ENCODE data around the gene ALPK1. TPM values are rescaled to one million over a fixed set of nuclear protein-coding genes. Genes with fewer than 3 reads are reported as not detected.

ALPK1 gene
- total and polyA plus RNA-seq, 2 donors (not counting 1 experiment from before 2014, with no cell fraction given) = 5.5 to 27.2 TPM

DNA sequence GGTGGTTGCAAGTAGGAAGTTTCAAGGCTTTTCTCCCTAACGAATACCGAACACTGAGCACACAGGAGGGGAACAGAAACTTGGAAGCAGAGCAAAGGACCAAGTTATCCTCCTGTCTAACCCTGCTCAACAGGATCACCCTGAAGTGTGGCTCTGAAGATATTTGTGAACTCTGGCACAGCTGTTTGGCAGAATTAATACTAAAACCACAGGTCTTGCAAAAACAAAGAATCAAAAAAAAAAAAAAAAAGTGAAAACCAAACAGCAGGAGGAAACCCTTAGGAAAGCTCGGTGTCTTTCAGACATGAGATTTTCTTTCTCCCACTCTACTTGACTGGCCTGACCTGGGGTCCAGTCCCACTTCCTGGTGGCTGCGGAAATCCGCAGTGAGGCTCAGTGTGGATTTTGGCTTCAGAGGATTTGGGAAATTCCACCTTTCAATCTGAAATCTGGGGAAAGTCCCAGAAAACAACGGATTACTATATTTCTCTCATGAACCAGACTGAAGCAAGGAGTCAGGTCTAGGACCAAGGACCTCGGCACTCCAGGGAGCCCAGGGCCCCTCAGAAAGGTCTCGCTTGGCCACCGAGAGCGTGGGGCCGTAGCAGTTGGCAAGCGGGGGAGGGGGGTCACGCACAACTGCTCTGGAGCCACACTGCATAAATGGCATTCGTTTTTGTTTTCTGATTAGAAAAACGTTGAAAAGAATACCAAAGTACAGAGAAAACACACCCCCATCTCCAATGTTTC lies 12.3 kb upstream of the ALPK1 start:
- TF ChIP-seq, protein P1, sequence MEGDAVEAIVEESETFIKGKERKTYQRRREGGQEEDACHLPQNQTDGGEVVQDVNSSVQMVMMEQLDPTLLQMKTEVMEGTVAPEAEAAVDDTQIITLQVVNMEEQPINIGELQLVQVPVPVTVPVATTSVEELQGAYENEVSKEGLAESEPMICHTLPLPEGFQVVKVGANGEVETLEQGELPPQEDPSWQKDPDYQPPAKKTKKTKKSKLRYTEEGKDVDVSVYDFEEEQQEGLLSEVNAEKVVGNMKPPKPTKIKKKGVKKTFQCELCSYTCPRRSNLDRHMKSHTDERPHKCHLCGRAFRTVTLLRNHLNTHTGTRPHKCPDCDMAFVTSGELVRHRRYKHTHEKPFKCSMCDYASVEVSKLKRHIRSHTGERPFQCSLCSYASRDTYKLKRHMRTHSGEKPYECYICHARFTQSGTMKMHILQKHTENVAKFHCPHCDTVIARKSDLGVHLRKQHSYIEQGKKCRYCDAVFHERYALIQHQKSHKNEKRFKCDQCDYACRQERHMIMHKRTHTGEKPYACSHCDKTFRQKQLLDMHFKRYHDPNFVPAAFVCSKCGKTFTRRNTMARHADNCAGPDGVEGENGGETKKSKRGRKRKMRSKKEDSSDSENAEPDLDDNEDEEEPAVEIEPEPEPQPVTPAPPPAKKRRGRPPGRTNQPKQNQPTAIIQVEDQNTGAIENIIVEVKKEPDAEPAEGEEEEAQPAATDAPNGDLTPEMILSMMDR (IDR thresholded peaks at IDR 0.05) = no peak
- no peak for TF ChIP-seq EZH2 (IDR thresholded peaks at IDR 0.05; ENCODE audit: borderline replicate concordance, insufficient read depth, low read depth, low read length, poor library complexity, severe bottlenecking)
- Mint-ChIP-seq H3K4me3 (peak overlapping the region; percentile 97), H3K27ac (peak overlapping the region; percentile 94), H3K4me1 (peaks cover 84% of the 10 kb centered on the region), H3K9me3 (ENCODE audit: insufficient read depth) (peaks cover 3% of the 10 kb centered on the region), H3K27me3 (no peaks in the 10 kb centered on the region)
- 0% methylated on average over 9 of the region's 15 CpGs for whole genome bisulfite sequencing (ENCODE audit: insufficient coverage)
- intact Hi-C loops (cut with micrococcal nuclease) = loop anchor here (1.0 to 10.0 kb wide), 5 partner anchors 27 to 1280 kb away; partner anchors contain the start of genes AP1AR, LARP7 and ZGRF1
- Histone ChIP-seq H3K9me3 (ENCODE audit: control extremely low read depth in 1 of 3, control insufficient read depth in 2 of 3, insufficient read depth in 1 of 3, low read length in 2 of 3) (peaks cover 2 to 11% (median 5%) of the 10 kb centered on the region in 3 donors), H3K4me1 (ENCODE audit: control insufficient read depth in 2 of 2, insufficient read depth in 2 of 2, low read length in 2 of 2) (peaks cover 67 to 75% of the 10 kb centered on the region in 2 donors), H3K27me3 (replicated peaks in 1 of 4; ENCODE audit: control extremely low read depth in 1 of 4, control insufficient read depth in 3 of 4, insufficient read depth in 4 of 4, low read length in 3 of 4) (no peaks in the 10 kb centered on the region), H2AFZ (ENCODE audit: insufficient read depth, low read depth, low read length, poor library complexity, severe bottlenecking) (peak overlapping the region; percentile 90), H3K4me3 (ENCODE audit: control extremely low read depth in 1 of 5, extremely low read depth in 1 of 5, insufficient read depth in 1 of 5, low read depth in 2 of 5, low read length in 4 of 5) (peak overlapping the region; percentile 78 to 95 (median 89)), H3K4me2 (replicated peaks; ENCODE audit: low read depth, low read length, poor library complexity, severe bottlenecking) (peak overlapping the region; percentile 91), H3K9ac (ENCODE audit: low read length) (peak overlapping the region; percentile 90), H4K20me1 (ENCODE audit: control insufficient read depth, insufficient read depth, low read length, poor library complexity, severe bottlenecking) (no peaks in the 10 kb centered on the region), H3K79me2 (ENCODE audit: control insufficient read depth, insufficient read depth, low read length) (peaks cover 70% of the 10 kb centered on the region), H3K27ac (ENCODE audit: low read length in 2 of 2) (peak overlapping the region; percentile 86 to 95), H3K36me3 (replicated peaks in 1 of 2; ENCODE audit: control extremely low read depth in 1 of 2, control insufficient read depth in 1 of 2, extremely low read depth in 1 of 2, insufficient read depth in 2 of 2, low read length in 1 of 2) (peaks cover 1 to 7% of the 10 kb centered on the region in 2 experiments)
- ATAC-seq (ENCODE audit: low read depth) (peak; percentile 15), DNase-seq (peak; percentile 57)
- CTCF ChIA-PET = interaction anchor here (0.6 to 9.2 kb wide), 4 partner anchors 18 to 52 kb away, joined by 4 to 65 read pairs (median 12); partner anchors contain the start of gene AP1AR
- POLR2A ChIA-PET = interaction anchor here (0.5 to 2.1 kb wide), 6 partner anchors 12 to 53 kb away, joined by 3 to 9 read pairs (median 6); partner anchors contain the start of genes ALPK1 and AP1AR
